Hepatocyte (in vitro differentiated cells): ENCODE results near the gene NT5C2. TPM values are rescaled to one million over a fixed set of nuclear protein-coding genes. Genes with fewer than 3 reads are reported as not detected.

Experiments used
- DNase-seq: peaks from one replicate; pipeline ENCODE4 v3.0.0-alpha.2; 2016; ENCODE audit warnings: low spot score
- H2AFZ ChIP-seq: fragments of 200-600 bp; sonication (generic); 2 replicates; pipeline ENCODE4 v1.6.0; 2016; ENCODE audit warnings: antibody characterized with exemption, mild to moderate bottlenecking
- H3K27ac ChIP-seq: fragments of 200-600 bp; sonication (generic); 2 replicates; pipeline ENCODE4 v1.5.1; 2016; ENCODE audit warnings: mild to moderate bottlenecking
- H3K27me3 ChIP-seq: fragments of 200-600 bp; sonication (generic); 2 replicates; pipeline ENCODE4 v1.6.1; 2016
- H3K36me3 ChIP-seq: fragments of 200-600 bp; sonication (generic); replicated peaks from 2 replicates; pipeline ENCODE4 v1.5.1; 2016; ENCODE audit warnings: low read depth; ENCODE audit not compliant: insufficient read depth
- H3K4me1 ChIP-seq: fragments of 200-600 bp; sonication (generic); 2 replicates; pipeline ENCODE4 v1.5.1; 2016; ENCODE audit warnings: mild to moderate bottlenecking, moderate library complexity; ENCODE audit not compliant: insufficient read depth
- H3K4me2 ChIP-seq: fragments of 200-600 bp; sonication (generic); 2 replicates; pipeline ENCODE4 v1.6.0; 2016
- H3K4me3 ChIP-seq: fragments of 200-600 bp; sonication (generic); 2 replicates; pipeline ENCODE4 v1.5.1; 2016; ENCODE audit warnings: mild to moderate bottlenecking
- H3K79me2 ChIP-seq: fragments of 200-600 bp; sonication (generic); 2 replicates; pipeline ENCODE4 v1.6.0; 2017; ENCODE audit warnings: mild to moderate bottlenecking
- H3K9me2 ChIP-seq: fragments of 200-600 bp; sonication (generic); replicated peaks from 2 replicates; pipeline ENCODE4 v1.6.0; 2017; ENCODE audit warnings: mild to moderate bottlenecking; ENCODE audit not compliant: insufficient read depth
- H3K9me3 ChIP-seq: fragments of 200-600 bp; sonication (generic); 2 replicates; pipeline ENCODE4 v1.5.1; 2016; ENCODE audit warnings: low read depth, mild to moderate bottlenecking
- H4K20me1 ChIP-seq: fragments of 200-600 bp; sonication (generic); 2 replicates; pipeline ENCODE4 v1.6.0; 2016; ENCODE audit warnings: mild to moderate bottlenecking; ENCODE audit not compliant: insufficient read depth, poor library complexity, severe bottlenecking
- CTCF ChIP-seq: fragments of 200-600 bp; sonication (generic); IDR thresholded peaks from 2 replicates; pipeline ENCODE4 v1.5.1; 2016; ENCODE audit warnings: antibody characterized with exemption, mild to moderate bottlenecking; ENCODE audit not compliant: poor library complexity
- EZH2 ChIP-seq: fragments of 200-600 bp; sonication (generic); IDR thresholded peaks from 2 replicates; pipeline ENCODE4 v1.6.1; 2016; ENCODE audit warnings: antibody characterized with exemption, mild to moderate bottlenecking, borderline replicate concordance
- EZH2phosphoT487 ChIP-seq: fragments of 200-600 bp; sonication (generic); IDR thresholded peaks from one replicate; pipeline ENCODE4 v1.6.1; 2018; ENCODE audit warnings: antibody characterized with exemption, mild to moderate bottlenecking, low read depth, moderate library complexity; ENCODE audit not compliant: unreplicated experiment, severe bottlenecking
- WGBS: methylation state at CpG from one replicate; pipeline ENCODE4 v1.1.6; 2016; ENCODE audit warnings: low lambda C conversion rate; ENCODE audit errors: missing lambda C conversion rate; 5-methylcytosine and 5-hydroxymethylcytosine counted together
- polyA plus RNA-seq: library from polyadenylated mRNA; unstranded; fragments of >200 nt; fragmentation: Nextera tagmentation; extraction: Ambion mirVana; gene quantifications from 2 replicates; pipeline ENCODE4 v1.2.1, GENCODE V29; 2016
- total RNA-seq: library from RNA; depleted of rRNA; stranded (reverse); fragments of >200 nt; gene quantifications from 2 replicates; pipeline ENCODE4 v1.2.3, GENCODE V29; 2014

Gene NT5C2
- total and polyA plus RNA-seq, 2 experiments from 2014 or later, result 50.7 to 52.0 TPM

- 89% methylated on average over 2 of the region's 2 CpGs for WGBS
- Histone ChIP-seq H3K36me3 (no peaks in the 10 kb centered on the region), H3K4me3 (no peak overlapping the region)
Measured at GRCh38 chr10:103235775-103236174, 42.7 kb upstream of the NT5C2 start.

GRCh38 chr10:103232772-103233488 is 39.9 kb upstream of the NT5C2 start:
- WGBS, result 68% methylated on average over 7 of the region's 7 CpGs
- H3K27me3 ChIP-seq, result no peaks in the 10 kb centered on the region
- H3K36me3 ChIP-seq, result no peaks in the 10 kb centered on the region
- H4K20me1 ChIP-seq, result no peaks in the 10 kb centered on the region
- H3K4me1 ChIP-seq, result peaks cover 18% of the 10 kb centered on the region
- H3K79me2 ChIP-seq, result no peaks in the 10 kb centered on the region
- H3K9me2 ChIP-seq, result no peaks in the 10 kb centered on the region
- H2AFZ ChIP-seq, result no peak overlapping the region
- no peak overlapping the region for H3K4me2 ChIP-seq
- TF ChIP-seq EZH2phosphoT487 (no peak), CTCF (no peak), EZH2 (no peak)
- H3K4me3 ChIP-seq, result no peak overlapping the region
- H3K9me3 ChIP-seq, result no peaks in the 10 kb centered on the region
- DNase-seq, result no peak
- H3K27ac ChIP-seq, result peak overlapping the region; percentile 95

More at GRCh38 chr10:103235775-103236174, 42.7 kb upstream of the NT5C2 start:
- no peaks in the 10 kb centered on the region for H3K9me2 ChIP-seq
- no peak for DNase-seq
- H3K27ac ChIP-seq, result no peak overlapping the region
- H4K20me1 ChIP-seq, result no peaks in the 10 kb centered on the region
- H3K27me3 ChIP-seq, result no peaks in the 10 kb centered on the region
- no peaks in the 10 kb centered on the region for H3K79me2 ChIP-seq
- H3K9me3 ChIP-seq, result no peaks in the 10 kb centered on the region
- H2AFZ ChIP-seq, result no peak overlapping the region
- TF ChIP-seq CTCF, result no peak
- TF ChIP-seq EZH2, result no peak
- TF ChIP-seq EZH2phosphoT487, result no peak
- H3K4me2 ChIP-seq, result no peak overlapping the region
- H3K4me1 ChIP-seq, result peaks cover 31% of the 10 kb centered on the region

DNA sequence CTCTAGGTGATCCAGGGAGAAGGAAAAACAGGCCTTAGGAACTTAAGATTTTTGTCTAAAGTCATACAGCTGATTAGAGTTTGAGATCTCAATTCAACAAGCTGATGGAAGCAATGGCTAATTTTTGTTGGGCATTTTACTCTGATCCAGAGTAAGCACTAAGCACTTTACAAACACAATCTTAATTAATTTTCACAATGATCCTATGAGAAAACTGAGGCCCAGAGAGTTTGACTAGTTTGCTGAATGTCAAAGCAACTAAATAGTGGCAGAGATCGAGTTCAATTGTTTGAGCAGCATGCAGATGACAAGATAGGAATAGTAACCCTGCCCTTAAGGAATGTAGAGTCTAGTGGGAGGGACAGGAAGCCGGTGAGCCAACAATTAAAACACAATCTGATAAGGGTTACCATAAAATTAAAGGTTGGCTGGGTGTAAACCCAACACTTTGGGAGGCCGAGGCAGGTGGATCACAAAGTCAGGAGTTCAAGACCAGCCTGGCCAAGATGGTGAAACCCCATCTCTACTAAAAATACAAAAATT is 39.1 kb upstream of the NT5C2 start:
- no peaks in the 10 kb centered on the region for H3K36me3 ChIP-seq
- H3K9me3 ChIP-seq, result no peaks in the 10 kb centered on the region
- peaks cover 18% of the 10 kb centered on the region for H3K4me1 ChIP-seq
- H2AFZ ChIP-seq, result no peak overlapping the region
- H3K79me2 ChIP-seq, result no peaks in the 10 kb centered on the region
- no peaks in the 10 kb centered on the region for H3K9me2 ChIP-seq
- no peak for TF ChIP-seq EZH2phosphoT487
- no peak for TF ChIP-seq EZH2
- TF ChIP-seq CTCF, result no peak
- 30% methylated on average over 3 of the region's 3 CpGs for WGBS
- no peaks in the 10 kb centered on the region for H4K20me1 ChIP-seq
- no peak for DNase-seq
- peak overlapping the region; percentile 95 for H3K27ac ChIP-seq
- H3K4me2 ChIP-seq, result peak overlapping the region; percentile 32
- no peaks in the 10 kb centered on the region for H3K27me3 ChIP-seq
- H3K4me3 ChIP-seq, result no peak overlapping the region
